SJCRH30 (cell line): ENCODE data around the gene GEMIN8. TPM values are rescaled to one million over a fixed set of nuclear protein-coding genes. Genes with fewer than 3 reads are reported as not detected.

Source experiments
- DNase-seq, 2 experiments: peaks; one replicate each; pipeline ENCODE4 v3.0.0-alpha.2; 2015 to 2020
- H3K27ac ChIP-seq: fragments of 250-450 bp; sonication (Bioruptor Pico); 2 replicates; pipeline ENCODE4 v1.5.1; 2020; ENCODE audit warnings: mild to moderate bottlenecking, moderate library complexity
- H3K27me3 ChIP-seq: fragments of 250-450 bp; sonication (Bioruptor Pico); 2 replicates; pipeline ENCODE4 v1.5.1; 2020; ENCODE audit warnings: mild to moderate bottlenecking, moderate library complexity
- H3K36me3 ChIP-seq: fragments of 250-450 bp; sonication (Bioruptor Pico); 2 replicates; pipeline ENCODE4 v1.5.1; 2020; ENCODE audit warnings: mild to moderate bottlenecking, moderate library complexity
- H3K4me1 ChIP-seq: fragments of 250-450 bp; sonication (Bioruptor Pico); 2 replicates; pipeline ENCODE4 v1.5.1; 2020; ENCODE audit warnings: mild to moderate bottlenecking, moderate library complexity
- H3K4me3 ChIP-seq: fragments of 250-450 bp; sonication (Bioruptor Pico); 2 replicates; pipeline ENCODE4 v1.5.1; 2020; ENCODE audit warnings: mild to moderate bottlenecking, moderate library complexity
- H3K9me3 ChIP-seq: fragments of 250-450 bp; sonication (Bioruptor Pico); replicated peaks from 2 replicates; pipeline ENCODE4 v1.5.1; 2020; ENCODE audit warnings: mild to moderate bottlenecking, moderate library complexity
- total RNA-seq: library from RNA; depleted of rRNA; stranded (reverse); fragments of >200 nt; shearing (Covaris generic); gene quantifications from 2 replicates; pipeline ENCODE4 v1.2.3, GENCODE V29; 2014

The GEMIN8 gene
- total RNA-seq, 1 experiment from 2014 or later = 11.7 TPM

DNA sequence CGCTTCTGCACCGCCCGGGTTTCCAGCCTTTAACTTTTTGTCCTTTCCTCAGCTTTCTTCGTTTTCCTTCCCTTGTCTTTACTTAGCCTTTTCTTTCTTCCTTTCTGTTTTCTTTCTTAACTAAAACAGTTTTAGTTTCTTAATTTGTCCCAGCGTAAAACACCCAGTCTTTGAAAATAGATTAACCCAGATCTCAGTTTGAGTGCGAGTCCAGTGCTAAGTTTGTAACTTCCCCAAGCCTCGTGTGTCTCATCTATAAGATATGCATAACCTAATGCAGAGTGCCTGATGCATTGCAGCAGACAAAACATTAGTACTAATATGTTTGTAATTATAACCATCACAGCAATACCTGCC, 460 bp upstream of the GEMIN8 start:
- H3K27ac ChIP-seq = peak overlapping the region; percentile 71

DNA sequence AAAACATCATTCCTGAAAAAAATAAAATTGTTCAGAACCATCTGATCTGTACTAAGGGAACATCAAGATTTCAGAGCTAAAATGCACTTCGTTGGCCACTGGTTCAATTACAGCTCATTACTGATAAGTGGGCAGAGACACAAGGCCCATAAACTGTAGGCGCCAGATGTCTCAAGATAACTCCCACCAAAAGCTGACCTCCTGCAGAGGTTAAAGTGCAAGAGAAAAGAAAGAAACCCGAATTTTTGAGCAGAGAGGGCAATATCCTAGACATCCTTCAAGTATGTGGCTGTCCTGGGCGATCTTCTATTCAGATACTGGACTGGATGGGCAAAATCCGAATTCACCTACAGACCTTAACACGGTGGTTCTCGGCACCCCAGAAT, 660 bp downstream of the GEMIN8 start:
- peak in 1 of 2 experiments; percentile 41 for DNase-seq
- Histone ChIP-seq H3K27me3 (no peaks in the 10 kb centered on the region), H3K36me3 (no peaks in the 10 kb centered on the region), H3K27ac (peak overlapping the region; percentile 71), H3K9me3 (no peaks in the 10 kb centered on the region), H3K4me1 (peaks cover 6% of the 10 kb centered on the region), H3K4me3 (peak overlapping the region; percentile 70)

More for the DNA sequence above, 460 bp upstream of the GEMIN8 start:
- no peaks in the 10 kb centered on the region for H3K27me3 ChIP-seq
- peak overlapping the region; percentile 70 for H3K4me3 ChIP-seq
- peaks cover 6% of the 10 kb centered on the region for H3K4me1 ChIP-seq
- no peak for DNase-seq
- H3K36me3 ChIP-seq = no peaks in the 10 kb centered on the region
- no peaks in the 10 kb centered on the region for H3K9me3 ChIP-seq

- H3K9me3 ChIP-seq = no peaks in the 10 kb centered on the region
- peak overlapping the region; percentile 71; the same call in 1 of the 2 replicates for H3K27ac ChIP-seq
- H3K36me3 ChIP-seq = no peaks in the 10 kb centered on the region
- H3K4me1 ChIP-seq = peaks cover 6% of the 10 kb centered on the region
- peak overlapping the region; percentile 70 for H3K4me3 ChIP-seq
- peak in 1 of 2 experiments; percentile 11 for DNase-seq
- H3K27me3 ChIP-seq = no peaks in the 10 kb centered on the region
Measured at GRCh38 chrX:14028473-14028872, 1.2 kb downstream of the GEMIN8 start.

DNA sequence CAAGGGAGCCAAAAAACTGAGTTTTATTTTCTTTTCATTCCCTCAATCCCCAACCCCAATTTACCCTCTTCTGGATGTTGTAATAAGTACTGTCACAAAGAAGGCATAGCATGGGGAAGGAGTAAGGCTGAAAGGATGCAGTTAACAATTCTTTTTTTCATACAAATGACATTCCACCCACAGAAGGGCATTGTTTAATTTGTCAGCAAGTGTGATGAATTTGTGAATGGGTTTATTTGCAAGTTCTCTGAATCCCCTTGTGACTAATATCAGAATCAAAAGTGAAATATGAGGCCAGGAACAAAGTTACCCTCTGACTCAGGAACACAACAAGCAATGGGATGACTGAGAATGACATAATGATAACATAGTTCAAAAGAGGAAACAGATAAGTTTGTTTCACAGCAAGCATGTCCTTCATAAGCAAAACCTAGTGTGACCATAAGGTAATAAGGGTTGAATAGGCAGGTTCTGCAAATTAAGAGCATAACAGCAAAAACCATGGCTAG, 2.1 kb downstream of the GEMIN8 start:
- H3K27me3 ChIP-seq = no peaks in the 10 kb centered on the region
- no peak for DNase-seq
- no peaks in the 10 kb centered on the region for H3K36me3 ChIP-seq
- H3K27ac ChIP-seq = no peak overlapping the region
- no peaks in the 10 kb centered on the region for H3K9me3 ChIP-seq
- H3K4me1 ChIP-seq = peaks cover 6% of the 10 kb centered on the region
- no peak overlapping the region for H3K4me3 ChIP-seq

DNA sequence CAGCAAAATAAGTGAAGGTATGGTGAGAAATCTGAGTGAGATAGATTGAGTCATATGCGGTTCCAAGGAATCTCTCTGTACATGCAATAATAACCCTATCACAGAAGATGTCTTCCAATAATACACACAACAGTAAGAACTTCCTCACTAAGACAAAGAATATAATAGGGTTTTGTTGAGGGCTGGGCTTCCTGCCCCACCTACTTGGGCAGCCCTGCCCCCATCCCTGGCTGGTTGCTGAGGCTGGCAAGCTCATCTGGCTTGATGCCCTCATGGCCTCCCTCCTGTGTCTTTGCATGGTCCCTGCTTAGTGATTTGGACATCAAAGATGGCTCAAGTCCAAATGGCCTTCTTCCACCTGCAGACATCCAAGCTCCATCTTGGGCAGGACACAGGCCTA, 2.7 kb downstream of the GEMIN8 start:
- Histone ChIP-seq H3K27ac (no peak overlapping the region), H3K9me3 (no peaks in the 10 kb centered on the region), H3K27me3 (no peaks in the 10 kb centered on the region), H3K4me1 (peaks cover 6% of the 10 kb centered on the region), H3K36me3 (no peaks in the 10 kb centered on the region), H3K4me3 (no peak overlapping the region)
- DNase-seq = no peak

DNA sequence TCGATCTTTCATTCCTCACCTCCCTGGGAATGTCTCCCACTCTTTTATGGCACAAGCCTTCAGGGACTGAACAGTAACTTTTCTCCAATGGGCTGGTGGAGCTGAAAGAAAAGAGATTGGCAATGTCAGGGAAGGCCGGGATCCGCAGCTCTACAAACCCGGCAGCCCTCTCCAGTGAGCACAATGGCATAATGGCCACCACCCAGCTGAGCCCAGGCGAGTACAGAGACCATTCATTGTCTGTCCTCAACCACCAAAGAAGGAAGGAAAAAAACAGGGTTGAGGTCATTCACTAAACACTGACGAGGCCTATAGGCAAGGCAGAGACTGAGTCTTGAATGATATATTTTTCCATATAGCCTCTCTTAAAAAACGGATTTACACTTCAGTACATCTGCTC, 3.6 kb downstream of the GEMIN8 start:
- Histone ChIP-seq H3K9me3 (no peaks in the 10 kb centered on the region), H3K36me3 (no peaks in the 10 kb centered on the region), H3K4me1 (peaks cover 6% of the 10 kb centered on the region), H3K27me3 (no peaks in the 10 kb centered on the region), H3K27ac (no peak overlapping the region), H3K4me3 (no peak overlapping the region)
- no peak for DNase-seq

- H3K27ac ChIP-seq = no peak overlapping the region
- DNase-seq = no peak
- no peaks in the 10 kb centered on the region; the same call in 1 of the 2 replicates for H3K36me3 ChIP-seq
- no peaks in the 10 kb centered on the region for H3K4me1 ChIP-seq
- no peak overlapping the region for H3K4me3 ChIP-seq
- no peaks in the 10 kb centered on the region for H3K27me3 ChIP-seq
- H3K9me3 ChIP-seq = no peaks in the 10 kb centered on the region
Measured at GRCh38 chrX:14022019-14022418, 7.7 kb downstream of the GEMIN8 start.

DNA sequence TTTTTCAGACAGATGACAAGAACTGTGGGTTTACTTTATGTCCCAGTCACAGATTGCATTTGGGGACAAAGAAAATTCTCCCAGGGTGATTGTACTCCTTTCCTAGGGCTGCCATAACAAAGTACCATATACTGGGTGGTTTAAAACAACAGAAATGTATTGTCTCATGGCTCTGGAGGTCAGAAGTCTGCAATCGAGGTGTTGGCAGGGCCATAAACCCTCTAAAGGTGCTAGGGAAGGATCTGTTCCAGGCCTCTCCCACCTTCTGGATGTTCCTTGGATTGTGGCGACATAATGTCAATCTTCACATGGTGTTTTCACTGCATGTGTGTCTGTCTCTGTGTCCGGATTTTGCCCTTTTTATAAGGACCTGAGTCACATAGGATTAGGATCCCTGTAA, 12.3 kb downstream of the GEMIN8 start:
- Histone ChIP-seq H3K27ac (no peak overlapping the region), H3K36me3 (no peaks in the 10 kb centered on the region; the same call in 1 of the 2 replicates)
- DNase-seq = no peak

GRCh38 chrX:14015941-14016340, 13.8 kb downstream of the GEMIN8 start:
- H3K27ac ChIP-seq = no peak overlapping the region
- peak in 1 of 2 experiments; percentile 13 for DNase-seq
- H3K4me1 ChIP-seq = no peaks in the 10 kb centered on the region
- no peaks in the 10 kb centered on the region for H3K27me3 ChIP-seq
- H3K9me3 ChIP-seq = no peaks in the 10 kb centered on the region
- no peak overlapping the region for H3K4me3 ChIP-seq
- H3K36me3 ChIP-seq = no peaks in the 10 kb centered on the region; the same call in 1 of the 2 replicates

More for the DNA sequence above, 12.3 kb downstream of the GEMIN8 start:
- no peaks in the 10 kb centered on the region for H3K27me3 ChIP-seq
- H3K4me3 ChIP-seq = no peak overlapping the region
- H3K9me3 ChIP-seq = no peaks in the 10 kb centered on the region
- no peaks in the 10 kb centered on the region for H3K4me1 ChIP-seq

GRCh38 chrX:14015294-14015693, 14.4 kb downstream of the GEMIN8 start:
- DNase-seq = no peak
- Histone ChIP-seq H3K36me3 (no peaks in the 10 kb centered on the region; the same call in 1 of the 2 replicates), H3K4me3 (no peak overlapping the region), H3K9me3 (no peaks in the 10 kb centered on the region), H3K27ac (no peak overlapping the region), H3K4me1 (no peaks in the 10 kb centered on the region), H3K27me3 (no peaks in the 10 kb centered on the region)

DNA sequence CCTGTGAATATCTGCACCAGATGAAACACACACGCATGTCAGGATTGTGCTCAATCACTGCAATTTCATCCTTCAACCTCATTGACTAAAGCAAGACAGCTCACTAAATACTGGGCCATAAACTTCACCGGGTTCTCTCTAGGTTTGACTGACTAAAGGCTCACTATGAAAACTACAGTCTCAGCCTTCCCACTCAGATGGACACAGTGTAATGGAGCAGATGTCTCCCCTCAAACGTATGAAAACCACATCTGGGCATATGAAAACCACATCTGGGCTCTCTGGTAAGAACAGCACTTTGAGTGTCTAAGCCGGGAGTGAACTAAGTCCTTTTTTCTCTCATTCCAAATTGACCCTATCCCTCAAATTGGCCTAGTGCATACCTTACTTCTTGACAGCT, 15.2 kb downstream of the GEMIN8 start:
- no peak overlapping the region for H3K27ac ChIP-seq
- no peaks in the 10 kb centered on the region; the same call in 1 of the 2 replicates for H3K36me3 ChIP-seq
- no peak for DNase-seq
- H3K4me1 ChIP-seq = no peaks in the 10 kb centered on the region
- H3K27me3 ChIP-seq = no peaks in the 10 kb centered on the region
- H3K4me3 ChIP-seq = no peak overlapping the region
- H3K9me3 ChIP-seq = no peaks in the 10 kb centered on the region

DNA sequence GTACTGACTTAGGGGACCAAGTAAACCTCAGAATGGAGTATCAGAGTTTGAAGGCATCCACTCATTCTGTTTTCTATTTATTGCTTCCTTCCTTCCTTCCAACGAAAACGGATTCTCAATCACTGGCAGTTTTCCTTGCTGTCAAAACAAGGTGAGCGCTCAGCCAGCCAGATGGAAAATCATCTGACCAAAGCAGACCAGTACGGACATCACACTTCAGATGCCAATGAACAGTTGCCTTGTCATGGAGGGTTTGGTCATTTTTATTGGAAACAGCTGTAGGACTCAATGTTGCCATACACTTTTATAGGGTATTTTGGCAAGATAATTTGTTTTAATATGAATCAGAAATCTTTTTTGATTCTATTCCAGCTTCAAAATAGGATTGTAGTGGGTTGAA, 16.6 kb downstream of the GEMIN8 start:
- DNase-seq = no peak
- no peaks in the 10 kb centered on the region for H3K4me1 ChIP-seq
- no peaks in the 10 kb centered on the region for H3K9me3 ChIP-seq

DNA sequence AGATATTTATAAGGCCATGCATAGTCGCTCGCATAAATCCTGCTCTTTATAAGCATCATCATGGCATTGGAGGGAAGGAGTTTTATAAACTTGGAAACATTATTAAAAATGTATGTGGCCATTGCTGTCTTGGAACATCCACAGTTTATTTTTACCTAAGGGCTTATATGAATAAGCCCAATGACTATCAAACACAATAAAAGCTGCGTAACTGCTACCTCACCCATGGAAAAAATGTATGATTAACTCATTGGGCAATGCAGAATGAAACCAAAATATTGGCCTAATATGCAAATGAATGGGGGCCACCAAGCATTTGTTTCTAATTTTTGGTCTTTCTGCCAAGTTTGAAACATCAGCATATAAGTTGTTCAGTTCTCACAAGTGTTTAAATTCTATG, 19.1 kb downstream of the GEMIN8 start:
- H3K4me1 ChIP-seq = no peaks in the 10 kb centered on the region
- H3K4me3 ChIP-seq = no peak overlapping the region
- no peaks in the 10 kb centered on the region for H3K9me3 ChIP-seq
- no peaks in the 10 kb centered on the region for H3K27me3 ChIP-seq
- no peak overlapping the region for H3K27ac ChIP-seq
- H3K36me3 ChIP-seq = no peaks in the 10 kb centered on the region
- no peak for DNase-seq

More for the DNA sequence above, 16.6 kb downstream of the GEMIN8 start:
- Histone ChIP-seq H3K4me3 (no peak overlapping the region), H3K27me3 (no peaks in the 10 kb centered on the region), H3K27ac (no peak overlapping the region), H3K36me3 (no peaks in the 10 kb centered on the region)

GRCh38 chrX:14006540-14006939, 23.2 kb downstream of the GEMIN8 start:
- H3K9me3 ChIP-seq = no peaks in the 10 kb centered on the region
- no peaks in the 10 kb centered on the region for H3K36me3 ChIP-seq
- DNase-seq = no peak
- H3K4me3 ChIP-seq = no peak overlapping the region
- H3K27me3 ChIP-seq = no peaks in the 10 kb centered on the region
- no peak overlapping the region for H3K27ac ChIP-seq
- no peaks in the 10 kb centered on the region for H3K4me1 ChIP-seq

- Histone ChIP-seq H3K4me1 (no peaks in the 10 kb centered on the region), H3K9me3 (no peaks in the 10 kb centered on the region; the same call in 1 of the 2 replicates), H3K27me3 (no peaks in the 10 kb centered on the region), H3K36me3 (no peaks in the 10 kb centered on the region), H3K27ac (no peak overlapping the region), H3K4me3 (no peak overlapping the region)
- DNase-seq = no peak
Measured at GRCh38 chrX:14003876-14004425, 25.7 kb downstream of the GEMIN8 start.

DNA sequence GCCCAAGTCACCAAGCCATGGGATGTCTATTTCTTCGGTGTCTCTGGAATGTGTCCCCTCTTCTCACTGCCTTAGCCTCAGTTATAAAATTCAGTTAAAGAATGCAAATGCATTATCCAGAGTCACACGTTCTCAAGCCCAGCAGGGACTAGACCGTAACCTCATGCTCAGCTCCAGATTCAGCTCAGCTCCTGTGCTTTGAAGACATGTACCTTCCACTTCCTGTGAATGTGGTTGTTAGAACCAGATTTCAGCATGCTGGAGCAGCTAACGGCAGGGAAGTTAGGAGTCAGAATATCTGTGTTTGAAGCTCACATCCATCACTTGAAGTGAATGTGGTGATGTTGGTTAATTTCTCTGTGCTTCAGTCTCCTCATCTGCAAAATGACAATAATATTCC, 26.7 kb downstream of the GEMIN8 start:
- Histone ChIP-seq H3K9me3 (no peaks in the 10 kb centered on the region; the same call in 1 of the 2 replicates), H3K36me3 (no peaks in the 10 kb centered on the region), H3K27me3 (no peaks in the 10 kb centered on the region), H3K4me3 (no peak overlapping the region), H3K4me1 (no peaks in the 10 kb centered on the region), H3K27ac (no peak overlapping the region)
- DNase-seq = no peak
